Muscle layer of duodenum (tissue), 2 donors: ENCODE results near the gene ZNF687.

Source experiments
- H3K27ac ChIP-seq: one replicate; pipeline ENCODE4 v1.7.0; 2013; ENCODE audit warnings: mild to moderate bottlenecking, low read length
- H3K27me3 ChIP-seq: one replicate; pipeline ENCODE4 v1.7.0; 2013; ENCODE audit warnings: low read depth, mild to moderate bottlenecking, control low read depth, low read length
- H3K36me3 ChIP-seq, 2 donors: one replicate each; pipeline ENCODE4 v1.7.0; 2013; ENCODE audit warnings: low read length in 2 of 2, control low read depth in 1 of 2, mild to moderate bottlenecking in 1 of 2; ENCODE audit not compliant: insufficient read depth in 2 of 2, control insufficient read depth in 1 of 2
- H3K4me1 ChIP-seq, 2 donors: one replicate each; pipeline ENCODE4 v1.7.0; 2013; ENCODE audit warnings: low read length in 2 of 2, mild to moderate bottlenecking in 2 of 2, control low read depth in 1 of 2, moderate library complexity in 1 of 2; ENCODE audit not compliant: insufficient read depth in 2 of 2, control insufficient read depth in 1 of 2
- H3K4me3 ChIP-seq, 2 donors: one replicate each; pipeline ENCODE4 v1.7.0; 2013; ENCODE audit warnings: low read length in 2 of 2, low read depth in 1 of 2, mild to moderate bottlenecking in 1 of 2
- H3K9me3 ChIP-seq, 2 donors: one replicate each; pipeline ENCODE4 v1.7.0; 2013; ENCODE audit warnings: low read length in 2 of 2, control low read depth in 1 of 2, mild to moderate bottlenecking in 1 of 2; ENCODE audit not compliant: control insufficient read depth in 1 of 2
- donor health status: healthy.

Gene ZNF687

GRCh38 chr1:151334822-151335221 is 52.7 kb downstream of the ZNF687 start:
- Histone ChIP-seq H3K27ac (no peak overlapping the region), H3K4me3 (no peak overlapping the region), H3K27me3 (no peaks in the 10 kb centered on the region), H3K4me1 (no peaks in the 10 kb centered on the region), H3K9me3 (no peaks in the 10 kb centered on the region), H3K36me3 (no peaks in the 10 kb centered on the region)

- H3K4me3 ChIP-seq, result no peak overlapping the region
- no peaks in the 10 kb centered on the region for H3K36me3 ChIP-seq
- no peak overlapping the region for H3K27ac ChIP-seq
- H3K27me3 ChIP-seq, result no peaks in the 10 kb centered on the region
- peaks cover 0 to 6% of the 10 kb centered on the region in 2 donors for H3K4me1 ChIP-seq
- no peaks in the 10 kb centered on the region for H3K9me3 ChIP-seq
Measured at GRCh38 chr1:151336556-151336955, 54.5 kb downstream of the ZNF687 start.

- Histone ChIP-seq H3K4me3 (no peak overlapping the region), H3K27me3 (no peaks in the 10 kb centered on the region), H3K27ac (peak overlapping the region; percentile 24)
Measured at GRCh38 chr1:151340870-151341754, 59.0 kb downstream of the ZNF687 start.

More at GRCh38 chr1:151340870-151341754, 59.0 kb downstream of the ZNF687 start:
- Histone ChIP-seq H3K36me3 (peaks cover 23 to 33% of the 10 kb centered on the region in 2 donors), H3K4me1 (peaks cover 6 to 12% of the 10 kb centered on the region in 2 donors), H3K9me3 (no peaks in the 10 kb centered on the region)
